Naive B cell (primary cell): ENCODE results near the gene HS6ST1. TPM values are rescaled to one million over a fixed set of nuclear protein-coding genes. Genes with fewer than 3 reads are reported as not detected.

Experiments
- ATAC-seq, 2 donors: fragments of 150-1000 bp; cut with Tn5 transposase; 2 replicates each; pipeline ENCODE4 v1.10.0; 2021; ENCODE audit warnings: low read depth in 2 of 2, mild to moderate bottlenecking in 2 of 2, moderate library complexity in 2 of 2
- DNase-seq: peaks from one replicate; pipeline ENCODE4 v3.0.0; 2022
- H3K27ac Mint-ChIP-seq, 6 donors: one replicate each; pipeline ENCODE4 v1.8.0; 2020 to 2022; ENCODE audit warnings: mild to moderate bottlenecking in 6 of 6, mixed read lengths in 6 of 6, moderate library complexity in 5 of 6, inconsistent platforms in 2 of 6
- H3K27me3 Mint-ChIP-seq, 3 donors: one replicate each; pipeline ENCODE4 v1.8.0; 2021 to 2022; ENCODE audit warnings: mixed read lengths in 3 of 3, mild to moderate bottlenecking in 1 of 3
- H3K36me3 Mint-ChIP-seq, 2 donors: one replicate each; pipeline ENCODE4 v1.8.0; 2020 to 2022; ENCODE audit warnings: mixed read lengths in 2 of 2, inconsistent platforms in 1 of 2, mild to moderate bottlenecking in 1 of 2
- H3K4me1 Mint-ChIP-seq, 3 donors: one replicate each; pipeline ENCODE4 v1.8.0; 2020 to 2022; ENCODE audit warnings: mixed read lengths in 3 of 3, inconsistent platforms in 1 of 3, mild to moderate bottlenecking in 1 of 3, moderate library complexity in 1 of 3
- H3K4me3 Mint-ChIP-seq, 8 donors: one replicate each; pipeline ENCODE4 v1.8.0; 2020 to 2022; ENCODE audit warnings: mild to moderate bottlenecking in 8 of 8, mixed read lengths in 8 of 8, moderate library complexity in 8 of 8, inconsistent platforms in 2 of 8
- H3K9me3 Mint-ChIP-seq, 7 donors: one replicate each; pipeline ENCODE4 v1.8.0; 2020 to 2022; ENCODE audit warnings: mixed read lengths in 7 of 7, mild to moderate bottlenecking in 5 of 7, inconsistent platforms in 2 of 7, moderate library complexity in 1 of 7
- polyA plus RNA-seq, 6 donors: library from polyadenylated mRNA; unstranded; fragments of 300-500 nt; fragmentation: Illumina TruSeq; gene quantifications; one replicate each; pipeline ENCODE4 v1.2.3, GENCODE V29; 2021; ENCODE audit warnings: low read depth in 6 of 6

HS6ST1 gene
- polyA plus RNA-seq, 6 donors from 2014 or later = 3.3 to 11.5 (median 6.8) TPM

DNA sequence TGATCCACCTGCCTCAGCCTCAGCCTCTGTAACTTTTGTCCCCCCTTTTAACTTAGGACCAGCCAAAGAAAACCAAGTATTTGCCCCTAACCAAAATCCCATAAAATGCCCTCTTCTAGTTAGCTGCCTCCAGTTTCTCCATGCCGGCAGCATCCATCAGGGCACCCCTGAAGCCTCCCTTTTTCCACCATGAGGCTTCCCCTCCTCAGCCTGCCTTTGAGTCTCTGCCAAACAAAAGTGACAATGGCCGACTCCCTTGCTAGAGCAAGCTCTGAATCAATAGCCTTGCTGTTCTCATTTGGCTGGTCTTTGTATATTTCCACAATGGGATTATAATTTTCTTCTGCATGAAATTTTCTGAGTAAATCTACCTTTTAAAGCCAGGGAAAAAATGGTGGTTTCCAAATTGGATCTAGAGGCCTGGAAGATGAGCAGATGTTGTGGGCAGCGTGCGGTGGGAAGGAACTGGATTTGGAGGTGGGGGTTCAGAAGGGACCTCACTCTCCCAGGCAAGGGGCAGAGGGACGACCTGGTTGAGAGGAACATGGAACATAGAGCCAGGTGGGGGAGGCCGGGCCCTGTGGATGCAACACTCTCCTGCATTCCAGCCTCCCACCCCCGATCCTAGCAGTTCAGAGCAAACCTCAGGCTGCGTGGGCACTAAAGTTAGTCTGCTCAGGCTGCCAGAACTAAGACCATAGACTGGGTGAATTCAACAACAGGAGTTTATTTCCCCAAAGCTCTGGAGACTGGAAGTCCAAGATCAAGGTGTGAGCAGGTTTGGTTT, 80.6 kb downstream of the HS6ST1 start:
- no peak for ATAC-seq
- Mint-ChIP-seq H3K27ac (peak overlapping the region in 3 of 6 donors; percentile 16 to 22 (median 22)), H3K9me3 (no peaks in the 10 kb centered on the region), H3K4me3 (no peak overlapping the region), H3K36me3 (no peaks in the 10 kb centered on the region), H3K4me1 (peaks cover 0 to 2% (median 0%) of the 10 kb centered on the region in 3 donors), H3K27me3 (no peaks in the 10 kb centered on the region)
- DNase-seq = no peak

DNA sequence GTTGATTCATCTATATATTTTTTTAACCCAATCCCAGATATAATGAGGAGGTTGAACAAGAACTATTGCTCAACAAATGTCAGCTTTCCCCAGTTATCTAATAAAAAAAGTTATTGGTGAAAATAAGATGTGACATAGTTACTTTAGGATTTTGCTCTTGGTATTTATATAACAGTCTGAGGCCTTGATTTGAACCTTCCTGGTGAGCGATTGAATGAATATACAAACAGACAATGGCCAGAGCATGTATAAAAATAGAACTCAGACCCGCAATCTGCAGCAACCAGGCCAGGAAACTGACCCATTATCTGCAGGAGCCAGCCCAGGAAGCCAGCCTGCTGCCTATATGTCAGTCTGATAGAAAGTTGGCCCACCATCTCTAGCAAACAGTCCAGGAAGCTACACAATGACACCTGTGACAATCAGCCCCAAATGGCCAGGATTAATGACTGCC, 81.6 kb downstream of the HS6ST1 start:
- Mint-ChIP-seq H3K4me1 (peaks cover 0 to 2% (median 0%) of the 10 kb centered on the region in 3 donors), H3K27me3 (no peaks in the 10 kb centered on the region)
- no peak for DNase-seq

DNA sequence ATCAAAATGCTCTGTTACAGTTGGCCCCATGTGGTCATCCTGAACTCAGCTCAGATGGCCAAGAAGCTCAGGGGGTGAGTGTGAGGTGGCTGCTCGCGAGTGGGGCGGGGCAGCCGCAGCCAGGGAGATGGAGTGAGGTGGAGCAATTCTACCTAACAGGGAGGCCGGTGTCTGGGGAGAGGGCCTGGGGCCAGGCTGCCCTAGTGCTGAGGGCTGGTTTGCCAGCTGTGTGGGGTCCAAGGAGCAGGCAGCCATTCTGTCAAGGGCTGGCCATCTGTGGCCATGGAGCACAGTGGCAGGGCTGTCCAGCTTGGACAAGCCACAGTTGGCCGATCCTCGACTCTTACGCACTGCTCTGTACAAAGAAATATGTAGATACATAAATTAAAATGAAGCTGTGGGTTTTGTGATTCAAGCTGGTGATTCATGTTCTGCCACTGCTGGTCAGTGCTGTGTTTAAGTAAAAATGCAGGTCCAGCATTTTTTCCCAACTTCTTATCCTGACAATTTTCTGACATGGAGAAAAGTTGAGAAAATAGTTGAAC, 82.1 kb downstream of the HS6ST1 start:
- H3K27me3 Mint-ChIP-seq = no peaks in the 10 kb centered on the region

More for the DNA sequence above, 81.6 kb downstream of the HS6ST1 start:
- H3K4me3 Mint-ChIP-seq = no peak overlapping the region
- no peak overlapping the region for H3K27ac Mint-ChIP-seq
- ATAC-seq = no peak
- H3K9me3 Mint-ChIP-seq = no peaks in the 10 kb centered on the region
- H3K36me3 Mint-ChIP-seq = no peaks in the 10 kb centered on the region

DNA sequence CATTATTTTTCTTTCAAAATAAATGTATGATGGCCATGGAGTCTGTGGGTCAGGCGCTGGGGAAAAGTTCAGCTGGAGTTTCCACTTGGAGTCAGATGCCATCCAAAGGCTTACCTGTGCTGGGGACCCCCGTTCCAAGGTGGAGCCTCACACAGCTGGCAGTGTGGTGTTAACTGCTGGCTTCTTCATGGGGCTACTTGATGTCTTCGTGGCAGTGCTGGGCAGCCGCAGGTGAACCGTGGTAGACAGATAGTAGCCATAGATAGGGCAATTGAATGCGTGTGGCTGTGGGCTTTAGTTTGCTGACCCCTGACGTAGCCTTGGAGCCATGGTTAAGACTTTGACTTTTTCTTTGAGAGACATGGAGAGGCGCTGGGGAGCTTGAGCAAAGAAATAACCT, 83.1 kb downstream of the HS6ST1 start:
- Mint-ChIP-seq H3K27ac (no peak overlapping the region), H3K27me3 (no peaks in the 10 kb centered on the region), H3K36me3 (no peaks in the 10 kb centered on the region), H3K4me1 (peaks cover 0 to 2% (median 0%) of the 10 kb centered on the region in 3 donors), H3K9me3 (no peaks in the 10 kb centered on the region), H3K4me3 (no peak overlapping the region)
- no peak for ATAC-seq
- no peak for DNase-seq

More for the DNA sequence above, 82.1 kb downstream of the HS6ST1 start:
- H3K27ac Mint-ChIP-seq = no peak overlapping the region
- H3K4me1 Mint-ChIP-seq = peaks cover 0 to 2% (median 0%) of the 10 kb centered on the region in 3 donors
- ATAC-seq (no peak), DNase-seq (no peak)
- no peaks in the 10 kb centered on the region for H3K9me3 Mint-ChIP-seq
- H3K36me3 Mint-ChIP-seq = no peaks in the 10 kb centered on the region
- H3K4me3 Mint-ChIP-seq = peak overlapping the region in 1 of 8 donors; percentile 55

DNA sequence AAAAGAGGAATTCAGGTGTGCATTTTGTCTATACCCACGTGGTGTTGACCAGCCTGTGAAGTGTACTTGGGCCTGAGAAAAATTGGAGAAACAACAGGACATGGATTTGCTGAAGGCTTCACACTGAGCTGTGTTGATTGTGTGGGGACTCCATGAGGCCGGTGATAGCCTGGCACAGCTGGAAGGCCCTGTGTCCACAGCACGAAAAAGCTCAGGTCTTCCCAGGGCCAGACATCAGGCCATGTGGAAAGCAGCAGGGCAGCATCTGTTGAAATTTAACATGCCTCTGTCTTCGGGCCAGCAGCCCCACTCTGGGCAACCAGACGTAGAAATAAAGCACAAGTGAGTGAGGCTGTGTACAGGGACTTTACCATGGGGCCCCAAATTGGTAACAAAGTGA, 84.1 kb downstream of the HS6ST1 start:
- Mint-ChIP-seq H3K9me3 (no peaks in the 10 kb centered on the region), H3K4me3 (peak overlapping the region in 1 of 8 donors; percentile 12), H3K36me3 (no peaks in the 10 kb centered on the region), H3K27ac (no peak overlapping the region), H3K27me3 (no peaks in the 10 kb centered on the region), H3K4me1 (peaks cover 0 to 2% (median 0%) of the 10 kb centered on the region in 3 donors)
- ATAC-seq (no peak), DNase-seq (no peak)

DNA sequence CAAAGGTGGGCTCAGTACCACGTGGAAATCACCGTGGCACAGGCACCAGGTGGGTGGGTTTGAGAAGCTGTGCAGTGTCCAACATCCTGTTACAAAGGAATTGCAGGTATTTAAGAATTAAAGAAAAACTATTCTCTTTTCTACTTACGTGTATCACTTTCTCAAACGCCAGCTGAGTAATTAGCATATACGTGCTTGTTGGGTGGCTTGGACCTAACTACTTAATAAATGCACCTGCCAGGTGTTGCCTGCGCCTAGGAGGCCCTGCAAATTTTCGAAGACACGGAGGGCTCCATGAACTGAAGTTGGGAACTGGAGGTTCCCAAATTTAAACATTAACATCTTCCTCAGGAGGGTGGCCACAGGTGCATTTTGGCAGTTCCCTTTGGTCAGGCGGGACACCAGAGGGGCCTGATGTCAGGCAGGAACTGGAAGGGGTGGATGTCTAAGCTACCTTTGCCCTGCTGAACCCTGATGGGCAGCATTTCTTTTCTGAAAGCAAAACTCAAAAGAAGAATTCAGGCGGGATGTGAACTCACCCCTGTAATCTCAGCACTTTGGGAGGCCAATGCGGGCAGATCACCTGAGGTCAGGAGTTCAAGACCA, 84.8 kb downstream of the HS6ST1 start:
- ATAC-seq (no peak), DNase-seq (no peak)
- H3K4me3 Mint-ChIP-seq = peak overlapping the region; percentile 73 to 89 (median 88)
- H3K9me3 Mint-ChIP-seq = no peaks in the 10 kb centered on the region
- no peaks in the 10 kb centered on the region for H3K36me3 Mint-ChIP-seq
- no peaks in the 10 kb centered on the region for H3K27me3 Mint-ChIP-seq
- H3K27ac Mint-ChIP-seq = peak overlapping the region in 1 of 6 donors; percentile 42
- H3K4me1 Mint-ChIP-seq = peaks cover 0 to 2% (median 0%) of the 10 kb centered on the region in 3 donors

DNA sequence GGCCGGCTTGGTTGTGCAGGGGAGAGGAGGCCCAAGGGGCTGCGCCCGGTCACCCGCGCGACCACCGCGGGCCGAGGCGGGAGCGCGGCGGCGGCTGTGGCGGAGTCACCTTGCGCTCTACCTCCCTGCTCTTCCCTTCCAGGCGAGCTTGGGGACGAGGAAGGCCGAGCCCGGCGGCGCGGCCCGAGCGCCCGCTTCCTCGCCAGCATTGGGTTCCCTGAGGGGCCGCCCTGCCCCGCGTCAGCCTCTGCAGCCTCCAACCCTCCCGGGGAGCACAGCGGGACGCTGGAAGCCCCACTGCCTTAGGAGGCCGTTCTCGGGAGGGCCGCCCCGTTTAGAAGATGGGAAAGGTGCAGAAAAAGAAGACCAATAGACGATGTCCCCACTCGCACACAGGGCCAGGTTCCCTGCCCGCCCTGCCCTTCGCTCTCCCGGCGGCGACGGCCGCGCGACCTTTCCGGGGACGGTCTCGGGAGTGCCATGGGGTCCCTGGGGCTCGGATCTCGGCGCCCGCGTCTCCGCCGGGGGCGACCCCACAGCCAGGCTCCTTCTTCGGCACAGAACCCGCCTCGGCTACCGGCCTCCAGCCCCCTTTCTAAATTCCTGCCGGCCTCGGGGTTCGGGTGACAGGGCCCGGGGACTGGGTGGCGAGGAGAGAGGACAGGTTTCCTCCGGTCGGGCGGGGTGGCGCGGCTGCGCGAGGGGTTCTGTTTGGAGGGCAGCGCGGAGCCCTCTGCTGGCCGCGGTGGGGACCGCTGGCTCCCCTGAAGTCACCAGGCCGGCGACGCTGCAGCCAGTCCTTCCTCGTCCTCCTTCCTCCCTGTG, 85.5 kb downstream of the HS6ST1 start:
- peaks cover 0 to 2% (median 0%) of the 10 kb centered on the region in 3 donors for H3K4me1 Mint-ChIP-seq
- peak; percentile 94 to 96 for ATAC-seq
- no peaks in the 10 kb centered on the region for H3K9me3 Mint-ChIP-seq
- DNase-seq = peak; percentile 69
- H3K36me3 Mint-ChIP-seq = no peaks in the 10 kb centered on the region
- H3K27ac Mint-ChIP-seq = peak overlapping the region in 1 of 6 donors; percentile 42
- H3K27me3 Mint-ChIP-seq = no peaks in the 10 kb centered on the region
- H3K4me3 Mint-ChIP-seq = peak overlapping the region; percentile 73 to 89 (median 88)

DNA sequence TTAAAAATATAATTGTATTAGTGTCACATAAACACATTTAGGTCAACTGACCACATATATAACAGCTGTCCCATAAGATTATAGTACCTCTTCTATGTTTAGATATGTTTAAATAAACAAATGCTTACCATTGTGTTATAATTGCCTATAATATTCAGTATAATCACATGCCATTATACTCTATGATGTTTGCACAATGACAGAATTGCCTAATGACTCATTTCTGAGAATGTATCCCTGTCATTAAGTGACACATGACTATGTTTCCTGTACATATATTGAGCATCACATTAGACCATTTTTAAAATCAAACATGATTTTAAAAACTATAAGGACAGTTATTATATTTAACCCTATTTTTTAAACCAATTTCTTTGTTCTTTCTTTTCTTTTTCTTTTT, 89.8 kb downstream of the HS6ST1 start:
- Mint-ChIP-seq H3K27ac (no peak overlapping the region), H3K27me3 (no peaks in the 10 kb centered on the region), H3K9me3 (peaks cover 0 to 2% (median 0%) of the 10 kb centered on the region in 7 donors), H3K4me3 (no peak overlapping the region), H3K4me1 (peaks cover 0 to 2% (median 0%) of the 10 kb centered on the region in 3 donors), H3K36me3 (no peaks in the 10 kb centered on the region)
- DNase-seq (no peak), ATAC-seq (no peak)

DNA sequence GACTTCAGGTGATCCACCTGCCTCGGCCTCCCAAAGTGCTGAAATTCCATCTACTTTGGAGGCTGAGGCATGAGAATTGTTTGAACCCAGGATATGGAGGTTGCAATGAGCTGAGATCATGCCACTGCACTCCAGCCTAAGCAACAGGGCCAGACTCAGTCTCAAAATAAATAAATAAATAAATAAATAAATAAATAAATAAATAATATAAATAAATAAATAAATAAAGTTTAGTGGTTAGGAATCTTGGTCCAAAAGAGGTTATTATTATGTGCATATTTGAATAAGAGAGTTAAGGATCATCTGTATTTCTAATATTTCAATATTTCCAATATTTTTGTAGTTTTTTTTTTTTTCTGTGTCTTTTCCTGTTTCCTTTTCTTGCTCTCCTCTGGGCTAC, 90.8 kb downstream of the HS6ST1 start:
- no peaks in the 10 kb centered on the region for H3K36me3 Mint-ChIP-seq
- H3K9me3 Mint-ChIP-seq = peaks cover 0 to 2% (median 0%) of the 10 kb centered on the region in 7 donors
- DNase-seq = no peak
- H3K4me1 Mint-ChIP-seq = no peaks in the 10 kb centered on the region
- no peaks in the 10 kb centered on the region for H3K27me3 Mint-ChIP-seq
- H3K4me3 Mint-ChIP-seq = no peak overlapping the region
- no peak for ATAC-seq
- no peak overlapping the region for H3K27ac Mint-ChIP-seq

DNA sequence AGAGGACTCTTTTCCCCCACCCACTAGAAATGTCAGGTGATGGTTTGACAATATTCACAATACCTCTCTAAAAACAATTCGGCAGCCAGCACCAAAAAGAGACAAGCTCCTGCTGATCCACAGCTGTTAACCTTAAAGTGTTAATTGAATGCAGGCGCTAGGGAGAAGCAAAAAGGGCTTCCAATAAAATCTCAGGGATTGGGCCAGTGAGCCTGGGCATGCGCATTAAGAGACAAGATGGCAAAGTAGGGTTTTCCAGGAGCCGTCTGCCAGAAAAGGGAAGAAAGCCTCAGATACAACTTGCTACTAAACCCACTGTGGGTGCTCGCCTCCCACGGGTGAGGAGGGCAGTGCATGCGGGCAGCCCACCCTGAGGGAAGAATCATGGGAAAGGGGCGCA, 98.8 kb downstream of the HS6ST1 start:
- H3K36me3 Mint-ChIP-seq = no peaks in the 10 kb centered on the region
- peak overlapping the region in 1 of 8 donors; percentile 20 for H3K4me3 Mint-ChIP-seq

DNA sequence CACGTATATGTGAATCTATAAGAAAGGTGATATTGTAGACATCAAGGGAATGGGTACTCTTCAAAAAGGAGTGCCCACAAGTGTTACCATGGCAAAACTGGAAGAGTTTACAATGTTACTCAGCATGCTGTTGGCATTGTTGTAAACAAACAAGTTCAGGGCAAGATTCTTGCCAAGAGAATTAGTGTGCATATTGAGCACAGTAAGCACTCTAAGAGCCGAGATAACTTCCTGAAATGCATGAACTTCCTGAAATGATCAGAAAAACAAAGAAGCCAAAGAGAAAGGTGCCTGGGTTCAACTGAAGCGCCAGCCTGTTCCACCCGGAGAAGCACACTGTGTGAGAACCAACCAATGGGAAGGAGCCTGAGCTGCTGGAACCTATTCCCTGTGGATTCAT, 101.0 kb downstream of the HS6ST1 start:
- peaks cover 0 to 6% (median 0%) of the 10 kb centered on the region in 3 donors for H3K4me1 Mint-ChIP-seq
- peaks cover 0 to 4% (median 0%) of the 10 kb centered on the region in 3 donors for H3K27me3 Mint-ChIP-seq
- H3K36me3 Mint-ChIP-seq = no peaks in the 10 kb centered on the region
- ATAC-seq = no peak
- DNase-seq = no peak
- H3K27ac Mint-ChIP-seq = no peak overlapping the region
- no peak overlapping the region for H3K4me3 Mint-ChIP-seq
- peaks cover 0 to 2% (median 0%) of the 10 kb centered on the region in 7 donors for H3K9me3 Mint-ChIP-seq

More for the DNA sequence above, 98.8 kb downstream of the HS6ST1 start:
- Mint-ChIP-seq H3K4me1 (peaks cover 0 to 6% (median 0%) of the 10 kb centered on the region in 3 donors), H3K9me3 (peaks cover 0 to 2% (median 0%) of the 10 kb centered on the region in 7 donors), H3K27ac (no peak overlapping the region), H3K27me3 (no peaks in the 10 kb centered on the region)
- no peak for DNase-seq
- ATAC-seq = no peak

DNA sequence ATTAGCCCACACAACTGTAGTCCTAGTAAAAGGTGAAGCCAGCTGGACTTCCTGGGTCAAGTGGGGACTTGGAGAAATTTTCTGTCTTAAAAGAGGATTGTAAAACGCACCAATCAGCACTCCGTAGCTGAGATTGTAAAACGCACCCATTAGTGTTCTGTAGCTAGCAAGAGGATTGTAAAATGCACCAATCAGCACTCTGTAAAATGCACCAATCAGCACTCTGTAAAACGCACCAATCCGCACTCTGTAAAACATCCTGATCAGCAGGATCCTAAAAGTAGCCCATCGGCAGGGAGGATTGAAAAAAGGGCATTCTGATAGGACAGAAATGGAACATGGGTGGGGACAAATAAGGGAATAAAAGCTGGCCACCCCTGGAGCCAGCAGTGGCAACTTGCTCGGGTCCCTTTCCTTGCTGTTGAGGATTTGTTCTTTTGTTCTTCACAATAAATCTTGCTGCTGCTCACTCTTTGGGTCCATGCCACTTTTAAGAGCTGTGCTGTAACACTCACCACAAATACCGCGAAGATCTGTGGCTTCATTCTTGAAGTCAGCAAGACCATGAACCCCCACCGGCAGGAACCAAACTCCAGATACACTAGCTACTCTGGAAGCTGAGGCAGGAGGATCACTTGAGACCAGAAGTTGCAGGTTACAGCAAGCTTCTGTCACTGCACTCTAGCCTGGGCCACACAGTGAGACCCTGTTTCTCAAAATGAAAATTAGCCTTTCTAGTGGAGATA, 102.6 kb downstream of the HS6ST1 start:
- Mint-ChIP-seq H3K4me1 (peaks cover 0 to 6% (median 0%) of the 10 kb centered on the region in 3 donors), H3K27ac (peak overlapping the region in 1 of 6 donors; percentile 54), H3K27me3 (peaks cover 0 to 4% (median 0%) of the 10 kb centered on the region in 3 donors), H3K9me3 (peaks cover 0 to 2% (median 0%) of the 10 kb centered on the region in 7 donors), H3K36me3 (no peaks in the 10 kb centered on the region), H3K4me3 (peak overlapping the region in 1 of 8 donors; percentile 57)
- ATAC-seq (no peak), DNase-seq (no peak)
